RWPE2 (cell line): Measurements from ENCODE around the gene MPST.

ENCODE experiments used
- ATAC-seq: fragments of 200-7000 bp; cut with Tn5 transposase; 3 replicates; pipeline ENCODE4 v1.9.1; 2021; ENCODE audit warnings: low read depth
- DNase-seq: peaks from one replicate; pipeline ENCODE4 v3.0.0-alpha.2; 2020; ENCODE audit warnings: low spot score
- H3K27ac ChIP-seq: fragments of 450-650 bp; 2 replicates; pipeline ENCODE4 v1.5.1; 2017; ENCODE audit warnings: mild to moderate bottlenecking; ENCODE audit not compliant: poor library complexity, severe bottlenecking
- H3K27me3 ChIP-seq: fragments of 250-450 bp; sonication (Bioruptor Pico); 2 replicates; pipeline ENCODE4 v1.5.1; 2021; ENCODE audit warnings: mild to moderate bottlenecking, moderate library complexity; ENCODE audit not compliant: insufficient read depth, poor library complexity, severe bottlenecking
- H3K36me3 ChIP-seq: fragments of 250-450 bp; sonication (Bioruptor Pico); 2 replicates; pipeline ENCODE4 v1.5.1; 2020; ENCODE audit warnings: low read depth, mild to moderate bottlenecking, moderate library complexity
- H3K4me1 ChIP-seq: fragments of 250-450 bp; sonication (Bioruptor Pico); 2 replicates; pipeline ENCODE4 v1.5.1; 2021; ENCODE audit warnings: mild to moderate bottlenecking, moderate library complexity; ENCODE audit not compliant: insufficient read depth, poor library complexity, severe bottlenecking
- H3K4me3 ChIP-seq: fragments of 250-450 bp; sonication (Bioruptor Pico); 2 replicates; pipeline ENCODE4 v1.5.1; 2021; ENCODE audit warnings: mild to moderate bottlenecking, moderate library complexity; ENCODE audit not compliant: severe bottlenecking
- H3K9me3 ChIP-seq: fragments of 250-450 bp; sonication (Bioruptor Pico); 2 replicates; pipeline ENCODE4 v1.5.1; 2021; ENCODE audit warnings: mild to moderate bottlenecking, moderate library complexity; ENCODE audit not compliant: severe bottlenecking
- CTCF ChIP-seq: fragments of 450-650 bp; IDR thresholded peaks from one replicate; pipeline ENCODE4 v1.5.1; 2017; ENCODE audit warnings: mild to moderate bottlenecking, moderate library complexity; ENCODE audit not compliant: poor library complexity, severe bottlenecking

The MPST gene

GRCh38 chr22:36991206-36991605 is 28.3 kb upstream of the MPST start:
- Histone ChIP-seq H3K27ac (no peak overlapping the region), H3K27me3 (no peaks in the 10 kb centered on the region), H3K36me3 (no peaks in the 10 kb centered on the region), H3K4me3 (no peak overlapping the region), H3K9me3 (no peaks in the 10 kb centered on the region), H3K4me1 (no peaks in the 10 kb centered on the region)
- TF ChIP-seq CTCF = no peak
- ATAC-seq (no peak), DNase-seq (no peak)

- Histone ChIP-seq H3K27ac (no peak overlapping the region), H3K4me3 (no peak overlapping the region), H3K36me3 (no peaks in the 10 kb centered on the region), H3K9me3 (no peaks in the 10 kb centered on the region), H3K4me1 (peaks cover 7% of the 10 kb centered on the region), H3K27me3 (no peaks in the 10 kb centered on the region)
- no peak for DNase-seq
- no peak for TF ChIP-seq CTCF
- no peak for ATAC-seq
Observed at GRCh38 chr22:36997746-36998145, 21.8 kb upstream of the MPST start.

DNA sequence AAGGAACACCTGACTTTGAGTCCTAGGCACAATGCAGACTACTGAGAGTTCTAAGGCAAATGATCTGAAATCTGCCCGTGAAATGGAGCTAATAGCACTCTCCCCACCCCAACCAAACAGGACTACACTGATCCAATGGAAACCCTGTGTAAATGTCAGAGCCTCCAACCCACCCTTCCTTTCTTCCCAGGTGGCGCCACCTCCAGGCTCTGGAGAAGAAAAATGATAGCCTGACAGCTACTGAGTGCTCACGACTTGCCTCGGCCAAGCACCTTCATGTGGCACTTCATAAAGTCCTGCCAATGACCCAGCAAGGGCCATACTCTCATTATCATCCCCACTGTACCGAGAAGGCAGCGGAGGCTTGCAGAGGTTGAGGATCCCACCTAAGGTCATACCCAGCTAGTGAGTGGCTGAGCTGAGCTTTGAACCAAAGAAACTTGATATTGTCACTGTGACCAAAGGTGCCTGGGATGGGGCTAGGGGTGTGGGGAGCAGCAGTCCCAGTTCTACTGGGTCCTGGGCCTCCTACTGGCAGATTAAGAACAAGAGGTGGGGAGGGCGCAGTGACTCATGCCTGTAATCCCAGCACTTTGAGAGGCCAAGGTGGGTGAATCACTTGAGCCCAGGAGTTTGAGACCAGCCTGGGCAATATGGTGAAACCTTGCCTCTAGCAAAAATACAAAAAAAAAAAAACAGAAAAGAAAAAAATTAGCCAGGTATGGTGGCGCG is 20.8 kb upstream of the MPST start:
- peak; percentile 70 for ATAC-seq
- Histone ChIP-seq H3K27me3 (no peaks in the 10 kb centered on the region), H3K9me3 (no peaks in the 10 kb centered on the region), H3K27ac (no peak overlapping the region), H3K4me3 (no peak overlapping the region), H3K36me3 (no peaks in the 10 kb centered on the region), H3K4me1 (peaks cover 7% of the 10 kb centered on the region)
- TF ChIP-seq CTCF = peak; percentile 12
- no peak for DNase-seq

DNA sequence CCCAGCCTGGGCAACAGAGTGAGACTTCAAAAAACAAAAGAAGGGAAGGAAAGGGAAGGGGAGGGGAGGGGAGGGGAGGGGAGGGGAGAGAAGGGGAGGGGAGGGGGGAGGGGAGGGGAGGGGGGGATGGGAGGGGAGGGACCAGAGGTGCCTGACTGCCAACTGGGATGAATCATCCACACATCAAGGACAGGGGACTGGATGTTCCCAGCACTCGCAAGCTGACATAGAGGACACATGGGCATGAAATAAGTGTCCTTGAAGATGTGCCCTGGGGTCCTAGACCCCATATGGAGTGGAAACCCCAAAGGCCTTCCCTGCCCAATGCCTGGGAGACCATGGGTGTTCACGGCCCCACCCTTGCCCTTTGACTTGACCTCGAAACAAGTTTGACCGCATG is 20.1 kb upstream of the MPST start:
- DNase-seq (no peak), ATAC-seq (no peak)
- Histone ChIP-seq H3K36me3 (no peaks in the 10 kb centered on the region), H3K4me1 (peaks cover 7% of the 10 kb centered on the region), H3K27ac (no peak overlapping the region), H3K27me3 (no peaks in the 10 kb centered on the region), H3K9me3 (no peaks in the 10 kb centered on the region), H3K4me3 (no peak overlapping the region)
- no peak for TF ChIP-seq CTCF
